SK-N-SH (cell line): ENCODE results near the gene VARS1. TPM values are rescaled to one million over a fixed set of nuclear protein-coding genes. Genes with fewer than 3 reads are reported as not detected.

Experiments used
- CTCF ChIA-PET: fragments of 300-600, 350-600 bp; formaldehyde crosslinking; extraction: SDS; loops from one replicate; lab custom pipeline; 2021; lab: Yijun Ruan, JAX
- POLR2A ChIA-PET: fragments of 350-600 bp; sonication (Branson Sonifier 250); formaldehyde crosslinking; extraction: SDS; loops from one replicate; lab custom pipeline; 2020; ENCODE audit warnings: antibody characterized with exemption, inconsistent platforms; lab: Yijun Ruan, JAX
- DNase-seq: peaks from one replicate; pipeline ENCODE4 v3.0.0; 2012
- H2AFZ ChIP-seq: fragments of 200-600 bp; sonication (generic); 2 replicates; pipeline ENCODE4 v1.8.1; 2016; ENCODE audit warnings: antibody characterized with exemption, mild to moderate bottlenecking, low read depth
- H3F3A ChIP-seq: fragments of 200-600 bp; sonication (generic); replicated peaks from 2 replicates; pipeline ENCODE3; 2016; ENCODE audit warnings: antibody characterized with exemption, mild to moderate bottlenecking; ENCODE audit not compliant: insufficient read depth
- H3K27ac ChIP-seq, 2 experiments: fragments of 200-500 bp in 1 of 2; fragments of 200-600 bp in 1 of 2; sonication (Bioruptor generic) in 1 of 2; sonication (generic), shearing (Covaris generic) in 1 of 2; 2 replicates each; pipeline versions ENCODE4 v1.5.1 to v1.6.1; 2014 to 2016; ENCODE audit warnings: low read depth in 2 of 2, inconsistent platforms in 1 of 2, low read length in 1 of 2, mild to moderate bottlenecking in 1 of 2, mixed read lengths in 1 of 2
- H3K27me3 ChIP-seq: fragments of 200-600 bp; sonication (generic), shearing (Covaris generic); 2 replicates; pipeline ENCODE4 v1.6.1; 2016; ENCODE audit warnings: mixed run types; ENCODE audit not compliant: insufficient read depth
- H3K36me3 ChIP-seq, 2 experiments: fragments of 200-500 bp in 1 of 2; fragments of 200-600 bp in 1 of 2; sonication (Bioruptor generic) in 1 of 2; sonication (generic) in 1 of 2; replicated peaks in 1 of 2; 2 replicates each; pipeline versions ENCODE3 to v1.5.1; 2014 to 2016; ENCODE audit warnings: low read length in 1 of 2, mild to moderate bottlenecking in 1 of 2; ENCODE audit not compliant: insufficient read depth in 2 of 2, control insufficient read depth in 1 of 2
- H3K4me1 ChIP-seq, 2 experiments: fragments of 200-500 bp in 1 of 2; fragments of 200-600 bp in 1 of 2; sonication (Bioruptor generic) in 1 of 2; sonication (generic), shearing (Covaris generic) in 1 of 2; 2 replicates each; pipeline versions ENCODE4 v1.5.1 to v1.6.1; 2014 to 2016; ENCODE audit warnings: low read depth in 1 of 2, low read length in 1 of 2, mixed run types in 1 of 2; ENCODE audit not compliant: insufficient read depth in 2 of 2, control insufficient read depth in 1 of 2
- H3K4me2 ChIP-seq: fragments of 200-600 bp; sonication (generic), shearing (Covaris generic); 2 replicates; pipeline ENCODE4 v1.6.1; 2017; ENCODE audit warnings: mixed run types
- H3K4me3 ChIP-seq, 2 experiments: fragments of 200-500 bp in 1 of 2; fragments of 200-600 bp in 1 of 2; sonication (Bioruptor generic) in 1 of 2; sonication (generic), shearing (Covaris generic) in 1 of 2; 2 replicates each; pipeline versions ENCODE4 v1.5.1 to v1.8.1; 2014 to 2016; ENCODE audit warnings: low read depth in 2 of 2, inconsistent platforms in 1 of 2, low read length in 1 of 2, mild to moderate bottlenecking in 1 of 2, mixed read lengths in 1 of 2, moderate library complexity in 1 of 2
- H3K79me2 ChIP-seq: fragments of 200-600 bp; sonication (generic); 2 replicates; pipeline ENCODE4 v1.8.1; 2017; ENCODE audit warnings: mild to moderate bottlenecking; ENCODE audit not compliant: insufficient read depth
- H3K9ac ChIP-seq: fragments of 200-600 bp; sonication (generic); 2 replicates; pipeline ENCODE4 v1.6.1; 2017; ENCODE audit warnings: mixed run types
- H3K9me2 ChIP-seq: fragments of 200-600 bp; sonication (generic); 2 replicates; pipeline ENCODE4 v1.6.1; 2017; ENCODE audit warnings: mixed run types
- H3K9me3 ChIP-seq: fragments of 200-600 bp; sonication (generic); 2 replicates; pipeline ENCODE4 v1.6.1; 2017; ENCODE audit warnings: mixed run types, mild to moderate bottlenecking, moderate library complexity
- H4K20me1 ChIP-seq: fragments of 200-600 bp; sonication (generic); 2 replicates; pipeline ENCODE4 v1.6.1; 2017; ENCODE audit warnings: mild to moderate bottlenecking, mixed run types; ENCODE audit not compliant: insufficient read depth
- CHD2 ChIP-seq: fragments of 150-350 bp; IDR thresholded peaks from 2 replicates; pipeline ENCODE4 v1.6.1; 2018; ENCODE audit warnings: low read length; ENCODE audit not compliant: partially characterized antibody
- CTCF ChIP-seq: fragments of 200-600 bp; sonication (generic); IDR thresholded peaks from 2 replicates; pipeline ENCODE4 v1.6.1; 2017; ENCODE audit warnings: antibody characterized with exemption, mild to moderate bottlenecking, moderate library complexity
- EP300 ChIP-seq, 2 experiments: IDR thresholded peaks; 2 replicates each; pipeline versions ENCODE4 v1.4.0 to v1.6.1; 2012; ENCODE audit warnings: borderline replicate concordance in 1 of 2, low read depth in 1 of 2, low read length in 1 of 2
- FOXJ3 ChIP-seq: sonication (generic); formaldehyde crosslinking; IDR thresholded peaks from 2 replicates; pipeline ENCODE4 v1.5.1; 2020; ENCODE audit warnings: mild to moderate bottlenecking, missing genetic modification reagents
- FOXM1 ChIP-seq: IDR thresholded peaks from 2 replicates; pipeline ENCODE4 v1.4.0; 2012; ENCODE audit warnings: low read depth, mild to moderate bottlenecking
- GABPA ChIP-seq: IDR thresholded peaks from 2 replicates; pipeline ENCODE4 v1.4.0; 2012; ENCODE audit warnings: low read depth, mild to moderate bottlenecking
- MAX ChIP-seq: IDR thresholded peaks from 2 replicates; pipeline ENCODE4 v1.4.0; 2012; ENCODE audit warnings: low read depth
- MEF2A ChIP-seq: IDR thresholded peaks from 2 replicates; pipeline ENCODE4 v1.4.0; 2012; ENCODE audit warnings: low read depth, borderline replicate concordance
- PBX3 ChIP-seq: IDR thresholded peaks from 2 replicates; pipeline ENCODE4; 2012
- POLR2AphosphoS5 ChIP-seq: IDR thresholded peaks from 2 replicates; pipeline ENCODE4 v1.6.1; 2012; ENCODE audit warnings: low read depth, low read length
- RCOR1 ChIP-seq: fragments of 150-350 bp; IDR thresholded peaks from 2 replicates; pipeline ENCODE4 v1.6.1; 2017; ENCODE audit warnings: antibody characterized with exemption, low read length
- SMC3 ChIP-seq: IDR thresholded peaks from 2 replicates; pipeline ENCODE4 v1.6.1; 2012; ENCODE audit warnings: low read depth, low read length, improper control_type of control experiment
- TCF12 ChIP-seq: IDR thresholded peaks from 2 replicates; pipeline ENCODE4 v1.4.0; 2012
- TEAD4 ChIP-seq: IDR thresholded peaks from 2 replicates; pipeline ENCODE4 v1.4.0; 2012; ENCODE audit warnings: mild to moderate bottlenecking, borderline replicate concordance; ENCODE audit not compliant: insufficient read depth
- WGBS: methylation state at CpG from one replicate; pipeline ENCODE4 v1.1.6; 2017; ENCODE audit warnings: low lambda C conversion rate; 5-methylcytosine and 5-hydroxymethylcytosine counted together
- polyA plus RNA-seq, 3 experiments: library from polyadenylated mRNA; depleted of rRNA; stranded (reverse); fragments of >200 nt; gene quantifications; 2 replicates each; pipeline ENCODE4 v1.2.3, GENCODE V29; 2012

Gene VARS1
- polyA plus RNA-seq, 1 of the 3 experiments (the other 2 are of a cell fraction) = 35.1 TPM

GRCh38 chr6:31775184-31775583 lies 20.4 kb downstream of the VARS1 start:
- WGBS = 83% methylated on average over 4 of the region's 4 CpGs
- no peak for DNase-seq
- ChIA-PET CTCF (interaction anchor here (0.8 to 9.9 kb wide), 3 partner anchors 16 to 55 kb away, joined by 3 to 62 read pairs (median 5); no protein-coding TSS in a partner anchor), POLR2A (interaction anchor here (1.2 kb wide), 1 partner anchor 39 kb away, joined by 3 read pairs; the partner anchor contains the start of gene CLIC1)
- Histone ChIP-seq H3K36me3 (peaks cover 0 to 15% of the 10 kb centered on the region in 2 experiments), H3K79me2 (no peaks in the 10 kb centered on the region), H2AFZ (no peak overlapping the region), H3K9me3 (no peaks in the 10 kb centered on the region), H3K9ac (no peak overlapping the region), H3F3A (peaks cover 3% of the 10 kb centered on the region), H3K4me3 (no peak overlapping the region), H3K4me2 (no peak overlapping the region), H3K27ac (no peak overlapping the region), H3K9me2 (no peaks in the 10 kb centered on the region), H3K4me1 (peaks cover 9 to 10% of the 10 kb centered on the region in 2 experiments; a peak in 2 of 4 replicates), H3K27me3 (no peaks in the 10 kb centered on the region), H4K20me1 (no peaks in the 10 kb centered on the region)
- TF ChIP-seq POLR2AphosphoS5 (no peak), FOXJ3 (no peak), RCOR1 (no peak), FOXM1 (no peak), TCF12 (no peak), CHD2 (no peak), TEAD4 (no peak), MEF2A (no peak), PBX3 (no peak), SMC3 (no peak), MAX (no peak), GABPA (no peak)

- H3K27ac ChIP-seq = no peak overlapping the region
- POLR2A ChIA-PET = interaction anchor here (1.5 kb wide), 1 partner anchor 55 kb away, joined by 3 read pairs; the partner anchor contains the start of gene HSPA1B
- H3K79me2 ChIP-seq = no peaks in the 10 kb centered on the region
- H2AFZ ChIP-seq = no peak overlapping the region
- no peak overlapping the region for H3K4me2 ChIP-seq
- no peaks in the 10 kb centered on the region for H3K9me2 ChIP-seq
- no peaks in the 10 kb centered on the region for H4K20me1 ChIP-seq
- H3K4me1 ChIP-seq = peaks cover 4 to 5% of the 10 kb centered on the region in 2 experiments; a peak in 2 of 4 replicates
- TF ChIP-seq CTCF = no peak
- TF ChIP-seq EP300 (IDR thresholded peaks at IDR 0.05; ENCODE audit: borderline replicate concordance in 1 of 2, low read depth in 1 of 2, low read length in 1 of 2) = no peak
- TF ChIP-seq SMC3 = no peak
- H3K36me3 ChIP-seq = no peaks in the 10 kb centered on the region
- DNase-seq = no peak
- H3K4me3 ChIP-seq = no peak overlapping the region
- peaks cover 2% of the 10 kb centered on the region for H3F3A ChIP-seq
- no peaks in the 10 kb centered on the region for H3K27me3 ChIP-seq
- 78% methylated on average over 4 of the region's 4 CpGs for WGBS
- CTCF ChIA-PET = interaction anchor here (0.9 to 9.9 kb wide), 5 partner anchors 13 to 58 kb away, joined by 3 to 62 read pairs (median 7); no protein-coding TSS in a partner anchor
- H3K9me3 ChIP-seq = no peaks in the 10 kb centered on the region
- no peak overlapping the region for H3K9ac ChIP-seq
Observed at GRCh38 chr6:31771992-31772358, 23.6 kb downstream of the VARS1 start.
